Stimulated activated CD8-positive, alpha-beta memory T cell treated with anti-CD3 and anti-CD28 coated beads, Interleukin-7, amount 100 ng/mL, for 24 hours (primary cell): ENCODE data around the gene HS1BP3.

Source experiments
- DNase-seq: peaks from one replicate; pipeline ENCODE4 v3.0.0-alpha.2; 2020; ENCODE audit warnings: low read depth

The HS1BP3 gene

DNA sequence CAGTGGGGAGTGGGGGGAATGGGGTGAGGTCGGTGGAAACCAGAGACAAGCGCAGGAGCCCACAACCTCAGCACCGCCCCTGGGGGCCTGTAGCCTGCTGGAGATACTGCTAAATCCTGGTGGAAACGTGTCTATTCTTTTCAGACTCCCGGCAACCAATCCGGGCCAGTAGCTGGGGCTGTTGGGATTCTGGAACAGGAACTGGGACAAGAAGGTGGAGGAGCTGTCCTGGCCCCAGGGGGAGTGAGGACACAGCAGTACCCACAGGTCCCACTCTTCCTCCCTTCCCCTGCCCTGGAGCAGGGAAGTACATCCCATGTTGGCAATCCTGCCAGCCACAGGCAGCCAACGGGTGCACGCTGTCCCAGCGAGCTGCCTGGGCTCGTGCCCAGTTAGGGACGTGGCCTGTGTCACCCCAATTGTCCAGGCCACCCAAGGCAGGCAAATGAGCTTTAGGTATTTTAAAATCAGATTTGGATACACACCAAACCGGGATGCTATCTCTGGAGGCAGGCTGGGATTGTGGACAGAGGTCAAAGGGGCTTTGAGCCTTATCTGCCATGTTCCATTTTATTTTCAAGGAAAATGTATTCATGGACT is 51.8 kb downstream of the HS1BP3 start:
- DNase-seq: no peak

DNA sequence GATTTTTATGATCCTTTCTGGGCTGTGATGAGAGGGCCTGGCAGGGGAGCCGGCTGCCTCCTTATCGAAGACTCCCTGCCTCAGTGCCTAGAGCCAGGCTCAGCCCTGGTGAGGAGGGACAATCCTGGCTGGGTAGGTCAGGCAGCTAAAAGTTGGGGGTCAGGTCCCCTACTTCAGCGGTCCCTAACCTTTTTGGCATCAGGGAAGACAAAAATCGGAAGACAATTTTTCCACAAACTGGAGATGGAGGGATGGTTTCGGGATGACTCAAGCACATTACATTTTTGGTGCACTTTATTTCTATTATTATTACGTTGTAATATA is 53.1 kb downstream of the HS1BP3 start:
- DNase-seq: no peak

GRCh38 chr2:20596973-20597859 is 53.7 kb downstream of the HS1BP3 start:
- no peak for DNase-seq

DNA sequence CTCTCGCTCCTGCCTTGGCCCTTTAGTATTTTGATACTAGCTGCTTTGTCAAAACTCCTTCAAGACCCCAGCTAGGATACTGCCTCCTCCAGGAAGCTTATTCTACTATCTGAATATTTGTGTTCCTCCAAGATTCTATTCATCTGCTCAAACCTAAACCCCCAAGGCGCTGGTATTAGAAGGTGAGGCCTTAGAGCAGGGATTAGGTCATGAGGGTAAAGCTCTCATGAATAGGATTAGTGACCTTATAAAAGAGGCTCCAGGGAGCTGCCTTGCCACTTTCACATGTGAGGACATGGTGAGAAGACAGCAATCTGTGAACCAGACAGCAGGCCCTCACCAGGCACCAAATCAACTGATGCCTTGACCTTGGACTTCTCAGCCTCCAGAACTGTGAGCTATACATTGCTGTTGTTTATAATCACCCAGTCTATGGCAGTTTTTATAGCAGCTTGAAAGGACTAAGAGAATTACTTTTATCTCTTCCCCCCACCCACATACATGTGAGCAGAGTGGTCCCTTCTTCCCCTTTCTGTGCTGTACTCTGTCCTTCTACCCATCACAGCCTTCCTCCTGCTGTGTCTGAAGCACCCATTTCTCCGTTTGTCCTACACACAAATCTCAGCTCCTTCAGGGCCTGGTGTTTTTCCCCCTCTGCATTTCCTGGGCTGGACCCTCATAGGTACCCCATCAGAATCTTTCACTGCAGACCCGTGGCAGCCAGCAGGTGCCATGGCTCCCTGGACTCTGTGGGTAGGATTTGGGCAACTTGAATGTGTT is 54.5 kb downstream of the HS1BP3 start:
- DNase-seq: no peak

DNA sequence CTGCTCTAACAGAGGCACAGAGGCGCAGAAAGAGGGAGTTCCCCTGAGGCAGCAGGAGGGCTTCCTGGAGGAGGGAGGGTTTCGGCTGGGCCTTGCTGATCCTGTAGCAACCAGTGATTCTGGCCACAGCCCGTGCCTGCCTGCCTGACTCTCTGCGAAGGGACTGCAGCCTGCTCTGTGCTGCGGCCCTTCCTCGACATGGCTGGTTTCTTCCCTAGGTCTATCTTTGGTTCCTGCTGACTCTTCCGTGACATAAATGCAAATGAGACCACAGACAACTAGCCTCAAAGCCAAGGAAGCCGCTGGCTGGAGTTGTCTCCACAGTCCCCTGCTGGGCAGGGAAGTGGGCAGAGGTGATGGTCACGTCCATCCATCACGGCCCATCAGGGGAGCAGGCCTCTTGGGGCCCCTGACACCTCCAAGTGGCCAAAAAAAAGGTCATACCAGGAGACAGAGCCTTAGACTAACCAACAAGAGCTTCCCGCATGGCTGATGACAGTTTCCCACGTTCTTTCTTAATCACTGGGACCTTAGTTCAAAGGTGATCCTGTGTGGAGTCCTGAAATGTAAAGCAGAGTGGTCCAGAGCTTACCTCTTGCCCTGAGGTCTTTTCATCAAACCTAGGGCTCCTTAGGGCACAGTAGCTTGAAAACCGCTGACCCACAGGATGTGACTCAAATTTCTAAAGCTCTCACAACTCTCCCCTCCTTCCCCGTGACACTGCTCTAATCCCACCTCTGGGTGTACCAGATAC is 55.3 kb downstream of the HS1BP3 start:
- no peak for DNase-seq

- DNase-seq: no peak
Observed at GRCh38 chr2:20594957-20595356, 55.9 kb downstream of the HS1BP3 start.

- no peak for DNase-seq
Observed at GRCh38 chr2:20594048-20594750, 56.7 kb downstream of the HS1BP3 start.

DNA sequence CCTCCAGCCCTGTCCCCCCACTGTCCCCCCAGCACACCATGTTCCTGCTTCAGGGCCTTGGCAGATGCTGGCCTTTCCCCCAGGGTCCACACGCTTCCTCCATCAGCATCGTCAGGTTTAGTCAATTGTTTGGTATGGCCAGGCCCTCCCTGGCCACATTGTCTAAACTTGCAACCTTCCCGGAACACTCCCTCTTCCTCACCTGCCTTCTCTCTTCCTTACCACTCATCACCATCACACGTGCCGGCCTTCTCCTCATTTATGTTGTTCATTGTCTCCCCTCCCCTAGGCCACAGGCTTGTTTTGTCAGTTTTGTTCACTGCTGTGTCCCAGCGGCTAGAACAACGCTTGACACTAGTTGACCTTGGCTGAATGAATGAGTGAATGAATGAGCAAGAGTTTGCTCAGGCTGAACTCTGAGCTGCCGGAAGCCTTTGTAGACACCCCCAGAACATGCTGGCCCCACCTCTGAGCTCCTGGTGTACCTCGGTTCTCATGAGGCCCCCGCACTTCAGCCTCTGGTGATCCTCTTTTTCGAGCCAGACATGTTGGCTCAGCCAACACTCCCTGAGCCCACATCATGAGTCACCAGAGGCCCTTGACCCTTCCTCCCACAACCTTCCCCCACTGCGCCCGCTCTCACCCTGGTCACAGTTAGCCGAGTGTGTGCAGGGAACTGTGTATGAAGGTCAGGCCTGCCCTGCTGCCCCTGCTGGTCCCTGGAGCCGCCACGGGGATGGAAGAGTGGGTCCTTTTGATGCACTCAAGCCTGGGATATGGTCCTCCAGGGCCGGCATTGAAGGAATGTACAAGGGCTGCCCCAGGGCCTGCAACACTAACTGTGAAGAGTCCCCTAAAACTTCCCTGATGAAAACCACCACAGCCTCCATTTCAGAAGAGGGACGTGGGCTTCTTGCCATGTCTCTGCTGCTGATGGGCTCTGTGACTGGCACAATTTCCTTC is 57.5 kb downstream of the HS1BP3 start:
- DNase-seq: no peak

DNA sequence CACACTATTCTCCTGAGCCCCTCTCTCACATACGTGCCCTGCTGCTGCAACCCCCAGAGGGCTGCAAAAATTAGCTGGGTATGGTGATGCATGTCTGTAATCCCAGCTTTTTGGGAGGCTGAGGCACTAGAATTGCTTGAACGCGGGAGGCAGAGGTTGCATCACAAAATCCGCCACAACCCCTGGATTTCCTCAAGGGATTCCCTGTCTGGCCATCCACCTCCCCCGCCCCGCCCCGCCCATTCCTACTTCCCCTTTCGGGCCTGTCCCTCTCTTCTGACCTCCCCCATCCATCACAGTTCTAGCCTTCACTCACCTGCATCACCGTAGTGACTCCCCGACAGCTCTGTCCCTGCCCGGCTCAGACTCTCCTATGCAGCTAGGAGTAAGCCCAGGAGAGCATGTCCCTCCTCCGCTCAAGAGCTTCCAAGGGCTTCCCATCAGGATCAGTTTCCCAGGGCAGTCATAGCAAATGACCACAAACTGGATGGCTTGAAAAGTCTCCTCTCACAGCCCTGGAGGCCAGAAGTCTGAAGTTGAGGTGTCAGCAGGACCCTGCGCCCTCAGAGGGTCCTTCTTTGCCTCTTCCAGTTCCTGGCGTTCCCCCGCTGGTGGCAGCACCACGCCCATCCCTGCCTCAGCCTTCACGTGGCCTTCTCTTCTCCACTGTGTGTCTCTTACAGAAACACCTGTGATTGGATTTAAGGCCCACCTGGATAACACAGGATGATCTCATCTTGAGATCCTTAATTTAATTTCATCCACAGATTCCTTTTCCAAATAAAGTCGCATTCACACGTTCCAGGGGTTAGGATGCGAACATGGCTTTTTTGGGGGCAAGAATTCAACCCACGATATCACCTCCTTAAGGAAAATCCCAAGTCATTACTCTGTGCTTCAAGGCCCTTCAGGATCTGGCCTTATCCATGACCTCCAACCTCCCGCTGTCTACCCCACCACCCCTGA is 58.5 kb downstream of the HS1BP3 start:
- no peak for DNase-seq

GRCh38 chr2:20590704-20591515 is 60.0 kb downstream of the HS1BP3 start:
- DNase-seq: no peak

GRCh38 chr2:20589975-20590703 is 60.8 kb downstream of the HS1BP3 start:
- no peak for DNase-seq

DNA sequence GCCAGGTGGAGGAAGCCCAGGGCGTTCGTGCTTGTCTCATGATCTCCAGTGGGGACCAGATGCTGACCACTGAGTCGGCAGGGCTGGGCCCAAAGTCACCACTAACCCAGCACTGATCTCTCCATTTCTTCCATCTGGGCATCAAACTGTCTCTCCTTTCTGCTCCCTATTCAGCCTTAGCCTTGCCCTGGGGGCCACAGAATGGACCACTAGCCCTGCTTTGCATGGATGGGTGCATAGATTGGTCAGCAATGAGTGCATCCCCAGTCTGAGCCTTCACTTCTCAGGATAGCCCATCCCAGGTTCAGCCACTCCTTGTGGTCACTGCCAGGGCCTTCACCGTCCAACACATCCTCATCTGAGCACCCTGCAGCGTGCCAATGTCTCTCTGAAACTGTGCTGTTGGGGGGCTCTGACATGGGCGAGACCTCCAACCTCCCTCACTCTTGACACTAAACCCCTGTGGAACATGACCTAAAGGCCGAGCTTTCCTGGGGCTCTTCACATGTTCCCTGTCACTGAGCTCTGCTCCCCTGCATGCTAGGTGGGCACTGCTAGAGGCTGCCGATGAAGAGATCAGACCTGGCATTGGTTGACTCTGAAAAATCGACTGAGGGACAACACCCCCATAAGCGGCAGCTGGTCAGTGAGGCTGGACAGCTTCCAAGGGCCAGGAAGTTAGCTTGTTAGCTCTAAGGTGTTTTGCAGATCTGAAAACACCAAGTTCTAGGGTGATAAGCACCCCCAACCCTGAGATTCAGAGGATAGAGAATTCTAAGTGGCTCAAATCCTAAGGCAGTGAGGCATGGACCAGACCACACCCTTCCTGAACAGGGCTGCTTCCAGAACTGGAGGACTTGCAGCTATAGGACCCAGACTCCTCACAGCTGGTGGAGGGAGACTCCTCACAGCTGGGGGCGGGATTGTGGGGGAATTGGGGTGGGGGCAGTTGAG is 61.7 kb downstream of the HS1BP3 start:
- no peak for DNase-seq

- DNase-seq: no peak
Observed at GRCh38 chr2:20585710-20586594, 64.9 kb downstream of the HS1BP3 start.

DNA sequence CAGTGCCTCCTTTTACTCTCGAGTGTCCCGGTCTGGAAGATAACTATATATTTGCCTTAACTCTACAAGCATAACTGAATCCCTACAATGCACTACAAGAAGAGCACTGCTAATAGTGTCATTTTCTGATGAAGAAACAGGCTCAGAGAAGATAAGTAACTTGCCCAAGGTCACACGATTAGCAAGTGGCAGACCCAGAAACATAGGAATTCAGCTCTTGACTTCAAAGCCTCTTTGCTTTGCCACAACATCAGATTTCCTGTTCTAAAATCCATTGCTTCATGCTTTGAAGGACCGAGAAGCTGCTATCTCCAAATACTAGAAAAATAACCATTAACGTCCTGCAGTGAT is 65.6 kb downstream of the HS1BP3 start:
- DNase-seq: no peak
